GM12878 (cell line): ENCODE data around the gene NTM. TPM values are rescaled to one million over a fixed set of nuclear protein-coding genes. Genes with fewer than 3 reads are reported as not detected.

ENCODE experiments used
- ATAC-seq: fragments of 200-7000 bp; cut with Tn5 transposase; 3 replicates; pipeline ENCODE4 v1.9.1; 2020; ENCODE audit warnings: mild to moderate bottlenecking, moderate library complexity
- BruUV-seq: library from RNA; stranded (reverse); fragments of 400-500 nt; replicated peaks from 2 replicates; lab custom pipeline; 2021; lab: Mats Ljungman, UMichigan
- CTCF ChIA-PET: fragments of 300-600 bp; sonication (Branson Sonifier 250); formaldehyde crosslinking; extraction: SDS; loops from one replicate; lab custom pipeline; 2021; ENCODE audit warnings: inconsistent platforms; lab: Yijun Ruan, JAX
- POLR2A ChIA-PET: fragments of 350-600 bp; formaldehyde crosslinking; extraction: SDS; loops from one replicate; lab custom pipeline; 2021; ENCODE audit warnings: inconsistent platforms; lab: Charles Lee
- RAD21 ChIA-PET: fragments of 300-600 bp; sonication (Branson Sonifier 250); formaldehyde crosslinking; loops from one replicate; lab custom pipeline; 2023; ENCODE audit warnings: antibody characterized with exemption; ENCODE audit not compliant: unreplicated experiment; lab: Charles Lee
- SMC1A ChIA-PET: fragments of 300-600 bp; sonication (Branson Sonifier 250); formaldehyde crosslinking; loops from one replicate; lab custom pipeline; 2023; ENCODE audit not compliant: unreplicated experiment, uncharacterized antibody; lab: Charles Lee
- DNase-seq: peaks from one replicate; pipeline ENCODE4 v3.0.0-alpha.2; 2011; ENCODE audit warnings: low read depth, low spot score
- FAIRE-seq: peaks from 3 replicates; lab custom pipeline; 2011; peaks lifted over from hg19 to GRCh38; lab: Jason Lieb, UNC
- H2AFZ ChIP-seq: 2 replicates; pipeline ENCODE4 v1.6.0; 2011; ENCODE audit warnings: low read depth, low read length, control low read depth; ENCODE audit not compliant: control insufficient read depth
- H3K27ac ChIP-seq: 2 replicates; pipeline ENCODE4 v1.5.1; 2011; ENCODE audit warnings: control low read depth; ENCODE audit not compliant: control insufficient read depth, insufficient read depth
- H3K27me3 ChIP-seq, 2 experiments: replicated peaks in 1 of 2; 2 replicates each; pipeline versions ENCODE4 v1.6.0 to v1.6.1; 2011; ENCODE audit warnings: low read length in 1 of 2; ENCODE audit not compliant: control insufficient read depth in 2 of 2, insufficient read depth in 2 of 2
- H3K36me3 ChIP-seq, 2 experiments: 2 replicates each; pipeline ENCODE4 v1.5.1; 2011; ENCODE audit warnings: low read length in 1 of 2; ENCODE audit not compliant: control insufficient read depth in 2 of 2, insufficient read depth in 2 of 2
- H3K4me1 ChIP-seq: 2 replicates; pipeline ENCODE4 v1.6.1; 2011; ENCODE audit warnings: mild to moderate bottlenecking, low read length, moderate library complexity, mixed read lengths; ENCODE audit not compliant: control insufficient read depth, insufficient read depth
- H3K4me2 ChIP-seq: 2 replicates; pipeline ENCODE4 v1.6.0; 2011; ENCODE audit warnings: control low read depth; ENCODE audit not compliant: control insufficient read depth, insufficient read depth
- H3K4me3 ChIP-seq: fragments of 200-600 bp; sonication (generic); 2 replicates; pipeline ENCODE4 v1.5.1; 2016
- H3K79me2 ChIP-seq: 2 replicates; pipeline ENCODE4 v1.6.0; 2011; ENCODE audit warnings: low read length; ENCODE audit not compliant: control insufficient read depth, insufficient read depth
- H3K9ac ChIP-seq: 2 replicates; pipeline ENCODE4 v1.8.0; 2011; ENCODE audit warnings: low read length, control low read depth, mixed read lengths; ENCODE audit not compliant: control insufficient read depth, insufficient read depth
- H3K9me3 ChIP-seq: replicated peaks from 3 replicates; pipeline ENCODE4 v1.5.1; 2011; ENCODE audit warnings: mild to moderate bottlenecking, low read length; ENCODE audit not compliant: control insufficient read depth, insufficient read depth
- H4K20me1 ChIP-seq: 2 replicates; pipeline ENCODE4 v1.6.0; 2011; ENCODE audit not compliant: control insufficient read depth, insufficient read depth
- CREM ChIP-seq: IDR thresholded peaks from 2 replicates; pipeline ENCODE4 v1.6.1; 2014; ENCODE audit warnings: antibody characterized with exemption, low read depth
- CTCF ChIP-seq, 3 experiments: IDR thresholded peaks in 2 of 3; conservative IDR thresholded peaks in 1 of 3; 2 replicates each; pipeline ENCODE4 v1.5.1; 2011; ENCODE audit warnings: low read depth in 3 of 3, low read length in 3 of 3, mild to moderate bottlenecking in 3 of 3, control low read depth in 2 of 3, moderate library complexity in 2 of 3, inconsistent platforms in 1 of 3, mixed read lengths in 1 of 3; ENCODE audit not compliant: control insufficient read depth in 2 of 3, insufficient read depth in 1 of 3; ENCODE audit errors: extremely low read depth in 1 of 3
- E2F4 ChIP-seq: IDR thresholded peaks from 2 replicates; pipeline ENCODE4 v1.6.1; 2012; ENCODE audit warnings: low read depth, low read length, improper control_type of control experiment
- JUNB ChIP-seq: IDR thresholded peaks from 2 replicates; pipeline ENCODE4 v1.6.1; 2016; ENCODE audit warnings: antibody characterized with exemption, mild to moderate bottlenecking
- LARP7 ChIP-seq: fragments of 450-650 bp; IDR thresholded peaks from 2 replicates; pipeline ENCODE4 v1.6.1; 2017; ENCODE audit warnings: mild to moderate bottlenecking
- MAX ChIP-seq: IDR thresholded peaks from 2 replicates; pipeline ENCODE4 v1.6.1; 2012; ENCODE audit warnings: low read depth, low read length, improper control_type of control experiment
- NR2C2 ChIP-seq: IDR thresholded peaks from 2 replicates; pipeline ENCODE4 v1.6.1; 2011; ENCODE audit warnings: borderline replicate concordance, low read depth; ENCODE audit not compliant: control insufficient read depth, insufficient read length
- SPI1 ChIP-seq: IDR thresholded peaks from 2 replicates; pipeline ENCODE4 v1.6.1; 2011; ENCODE audit warnings: low read depth, mild to moderate bottlenecking, low read length, moderate library complexity, borderline replicate concordance; ENCODE audit not compliant: insufficient read depth
- SREBF2 ChIP-seq: IDR thresholded peaks from 2 replicates; pipeline ENCODE4 v1.6.1; 2012; ENCODE audit warnings: mild to moderate bottlenecking, low read length
- SUPT20H ChIP-seq: IDR thresholded peaks from 2 replicates; pipeline ENCODE4 v1.6.1; 2011; ENCODE audit warnings: low read depth, mild to moderate bottlenecking, low read length, moderate library complexity, borderline replicate concordance; ENCODE audit not compliant: control insufficient read depth
- ZNF274 ChIP-seq: IDR thresholded peaks from one replicate; pipeline ENCODE4 v1.8.0; 2011; ENCODE audit not compliant: insufficient read length, insufficient read depth
- WGBS: methylation state at CpG from one replicate; pipeline ENCODE4 v1.1.6; 2016; ENCODE audit warnings: low lambda C conversion rate; ENCODE audit not compliant: insufficient replicate concordance, insufficient coverage; ENCODE audit errors: missing lambda C conversion rate; 5-methylcytosine and 5-hydroxymethylcytosine counted together
- in situ Hi-C: fragments of 300-500 bp; cut with MboI; formaldehyde crosslinking; loops from 9 replicates; pipeline ENCODE4 v1.14.3; 2018; ENCODE audit warnings: mixed read lengths
- intact Hi-C: fragments of 100-400 bp; cut with micrococcal nuclease; formaldehyde crosslinking; loops from one replicate; pipeline ENCODE4 v1.14.2; 2022; ENCODE audit not compliant: unreplicated experiment
- polyA plus RNA-seq, 11 experiments: library from polyadenylated mRNA; depleted of rRNA in 4 of 11; unstranded in 6 of 11; stranded (reverse) in 5 of 11; fragments of >200 nt; fragmentation: Nextera tagmentation in 4 of 11; fragmentation: Illumina TruSeq in 1 of 11; extraction: Ambion mirVana in 4 of 11; extraction: Trizol in 1 of 11; gene quantifications; 1 replicate in 1 of 11; 2 replicates in 10 of 11; pipeline versions ENCODE4 v1.2.1 to v1.2.3, GENCODE V29; 2011 to 2016; ENCODE audit warnings: inconsistent platforms in 2 of 11, missing spikeins in 2 of 11, low read depth in 1 of 11
- total RNA-seq, 4 experiments: library from RNA; depleted of rRNA in 3 of 4; stranded (reverse); fragments of >200 nt in 3 of 4; fragmentation: Illumina TruSeq in 1 of 4; extraction: Trizol in 1 of 4; gene quantifications; 2 replicates each; pipeline versions ENCODE4 v1.2.1 to v1.2.3, GENCODE V29; 2013 to 2021

The NTM gene
- total and polyA plus RNA-seq, 10 of the 15 experiments (the other 5 are each of a cell fraction or from before 2014, with no cell fraction given): not detected

GRCh38 chr11:131690776-131691175 is 320.4 kb downstream of the NTM start:
- intact Hi-C loops (loop anchor here (10.0 kb wide), 1 partner anchor 344 kb away; no protein-coding TSS in a partner anchor), in situ Hi-C loops (no loop called here)
- H2AFZ ChIP-seq: no peak overlapping the region
- H3K27ac ChIP-seq: no peak overlapping the region
- H3K4me1 ChIP-seq: no peaks in the 10 kb centered on the region
- DNase-seq (no peak), FAIRE-seq (no peak), ATAC-seq (no peak)
- no peak overlapping the region for H3K4me3 ChIP-seq
- no peaks in the 10 kb centered on the region for H4K20me1 ChIP-seq
- ChIA-PET SMC1A (no interaction called here), RAD21 (no interaction called here), CTCF (no interaction called here), POLR2A (no interaction called here)
- H3K4me2 ChIP-seq: no peak overlapping the region
- 90% methylated on average over 10 of the region's 18 CpGs for WGBS
- no peaks in the 10 kb centered on the region for H3K9me3 ChIP-seq
- H3K79me2 ChIP-seq: no peaks in the 10 kb centered on the region
- no peaks in the 10 kb centered on the region; a peak in 1 of 4 replicates for H3K36me3 ChIP-seq
- BruUV-seq: no TSS peak
- H3K27me3 ChIP-seq: no peaks in the 10 kb centered on the region; a peak in 2 of 4 replicates
- H3K9ac ChIP-seq: no peak overlapping the region
- TF ChIP-seq MAX (no peak), CTCF (IDR thresholded peaks at IDR 0.05 in 2 of 3, conservative IDR thresholded peaks at IDR 0.05 in 1 of 3; ENCODE audit: control insufficient read depth in 2 of 3, extremely low read depth in 1 of 3, insufficient read depth in 1 of 3, low read depth in 3 of 3, low read length in 3 of 3) (no peak), SREBF2 (no peak), SUPT20H (no peak), JUNB (no peak), ZNF274 (no peak), NR2C2 (no peak), E2F4 (no peak), SPI1 (no peak), LARP7 (no peak), CREM (no peak)
